AG08395 (cell line): ENCODE measurements around the gene PLXNA4.

Experiments
- DNase-seq: peaks from one replicate; pipeline ENCODE4 v3.0.0; 2012; ENCODE audit warnings: mixed read lengths, low spot score

The PLXNA4 gene

DNA sequence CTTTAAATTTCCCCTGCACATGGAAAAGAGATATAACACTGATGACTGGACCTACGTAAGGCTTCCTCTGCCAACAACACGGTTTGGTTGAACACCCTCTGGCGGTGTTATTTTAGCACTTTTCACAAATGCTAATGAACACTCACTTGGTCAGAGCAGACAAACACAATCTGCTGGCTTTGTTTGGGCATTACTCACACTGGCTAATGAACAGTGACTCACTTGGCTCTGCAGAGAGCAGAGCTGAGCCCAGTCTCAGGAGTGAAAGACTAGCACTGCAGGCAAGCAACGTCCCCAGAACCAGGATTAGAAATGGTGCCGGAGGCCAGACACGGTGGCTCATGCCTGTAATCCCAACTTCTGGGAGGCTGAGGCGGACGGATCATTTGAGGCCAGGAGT lies 430.8 kb downstream of the PLXNA4 start:
- DNase-seq: peak; percentile 94

DNA sequence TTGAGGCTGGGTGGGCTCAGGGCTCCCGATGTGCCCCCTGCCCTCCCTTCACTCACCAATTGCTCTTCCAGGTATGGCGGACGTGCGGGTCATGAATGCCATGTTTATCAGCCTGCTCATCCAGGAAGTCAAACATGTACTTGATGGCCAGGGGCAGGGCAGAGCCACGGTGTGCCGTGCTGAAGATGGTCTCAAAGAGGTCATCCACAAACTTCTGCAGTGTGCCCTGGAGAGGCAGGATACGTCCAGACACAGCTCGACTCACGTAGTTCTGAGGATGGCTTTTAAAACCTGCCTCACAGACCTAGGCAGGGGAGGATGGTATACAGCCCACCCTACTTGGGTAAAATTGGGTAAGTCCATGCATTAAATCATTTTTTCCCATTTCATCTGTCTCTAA lies 431.2 kb downstream of the PLXNA4 start:
- no peak for DNase-seq

GRCh38 chr7:132142006-132142405 lies 434.3 kb downstream of the PLXNA4 start:
- DNase-seq: no peak

GRCh38 chr7:132141109-132141508 lies 435.2 kb downstream of the PLXNA4 start:
- peak; percentile 77 for DNase-seq

DNA sequence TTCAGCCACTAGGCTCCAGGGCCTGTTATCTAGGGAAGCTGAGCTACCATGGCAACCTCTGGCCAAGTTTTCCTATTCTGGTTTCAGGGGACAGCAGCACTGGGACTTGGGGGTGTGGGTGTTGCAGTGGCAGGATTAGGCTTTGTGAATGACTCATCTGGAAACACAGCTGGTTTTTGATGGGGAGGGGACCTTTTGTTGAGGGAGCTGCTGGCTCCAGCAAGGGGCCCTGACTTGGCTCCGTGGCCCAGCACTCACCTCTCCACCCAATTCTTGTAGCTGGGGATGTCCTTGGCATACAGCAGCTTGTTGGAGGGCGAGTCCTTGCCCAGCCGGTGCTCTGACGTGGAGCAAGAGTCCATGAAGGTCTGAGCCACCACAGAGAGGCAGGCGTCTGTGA lies 435.9 kb downstream of the PLXNA4 start:
- DNase-seq: peak; percentile 16

DNA sequence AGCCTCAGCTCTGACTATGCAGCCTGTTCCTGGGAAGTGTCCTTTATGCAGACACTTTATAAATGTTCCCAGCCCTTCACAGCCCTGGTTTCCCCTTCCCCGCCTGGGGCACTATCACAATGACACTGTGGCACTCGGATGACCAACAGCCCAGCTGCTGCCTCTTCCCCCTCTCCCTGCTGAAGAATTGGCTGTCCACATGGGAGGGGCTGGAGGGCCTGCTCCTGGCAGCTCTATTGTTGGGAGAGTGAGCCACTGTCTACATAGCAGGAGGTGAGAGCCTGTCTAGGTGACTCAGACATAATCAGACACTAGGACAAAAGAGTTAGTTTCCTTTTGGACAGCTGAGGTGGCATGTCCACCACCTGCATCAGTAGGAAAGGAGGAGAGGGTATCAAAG lies 437.5 kb downstream of the PLXNA4 start:
- DNase-seq: no peak

DNA sequence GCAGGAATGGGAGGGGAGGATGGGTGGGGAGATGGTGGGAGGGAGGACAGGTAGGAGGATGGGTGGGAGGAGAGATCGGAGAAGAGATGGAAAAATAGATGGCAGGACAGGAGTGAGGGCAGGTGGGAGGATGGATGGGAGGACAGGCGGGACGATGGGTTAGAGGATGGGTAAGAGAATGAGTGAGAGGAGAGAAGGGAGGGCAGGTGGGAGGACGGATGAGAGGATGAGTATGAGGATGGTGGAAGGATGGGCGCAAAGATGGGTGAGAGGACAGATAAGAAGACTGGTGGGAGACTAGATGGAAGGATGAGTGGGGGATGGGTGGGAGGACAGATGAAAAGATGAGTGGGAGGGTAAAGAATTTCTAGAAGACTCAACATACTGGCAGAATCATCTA lies 438.6 kb downstream of the PLXNA4 start:
- no peak for DNase-seq

DNA sequence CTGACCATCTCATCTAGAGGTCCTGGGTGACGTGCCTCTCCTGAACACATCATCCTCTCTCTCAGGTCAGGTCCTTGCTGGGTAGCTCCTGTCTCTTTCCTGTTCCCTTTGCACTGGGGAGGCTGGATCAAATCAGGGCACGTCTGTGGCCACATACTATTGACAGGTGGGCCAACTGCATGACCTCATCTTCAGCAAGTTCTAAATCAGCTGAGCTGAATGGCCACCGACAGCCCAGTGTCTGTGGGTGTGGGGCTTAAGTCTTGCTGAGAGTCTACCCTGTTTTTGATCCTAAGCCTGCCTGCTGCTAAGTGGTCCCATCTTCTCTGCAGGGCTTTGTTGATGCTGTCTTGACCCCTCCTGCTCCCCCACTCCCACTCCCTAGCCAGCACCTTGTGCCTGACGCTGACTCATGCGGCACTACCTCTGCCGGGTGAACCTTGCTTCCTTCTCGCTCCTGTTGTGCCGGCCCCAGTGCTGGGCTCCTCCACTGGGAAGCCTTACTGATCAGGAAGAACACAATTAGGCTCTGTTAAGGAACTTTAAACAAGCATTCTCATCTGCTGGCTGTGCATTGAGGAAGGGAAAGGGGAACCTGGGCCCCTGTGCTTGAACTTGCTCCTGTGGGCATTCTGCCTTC lies 440.4 kb downstream of the PLXNA4 start:
- DNase-seq: no peak

GRCh38 chr7:132134814-132135445 lies 441.3 kb downstream of the PLXNA4 start:
- DNase-seq: no peak

DNA sequence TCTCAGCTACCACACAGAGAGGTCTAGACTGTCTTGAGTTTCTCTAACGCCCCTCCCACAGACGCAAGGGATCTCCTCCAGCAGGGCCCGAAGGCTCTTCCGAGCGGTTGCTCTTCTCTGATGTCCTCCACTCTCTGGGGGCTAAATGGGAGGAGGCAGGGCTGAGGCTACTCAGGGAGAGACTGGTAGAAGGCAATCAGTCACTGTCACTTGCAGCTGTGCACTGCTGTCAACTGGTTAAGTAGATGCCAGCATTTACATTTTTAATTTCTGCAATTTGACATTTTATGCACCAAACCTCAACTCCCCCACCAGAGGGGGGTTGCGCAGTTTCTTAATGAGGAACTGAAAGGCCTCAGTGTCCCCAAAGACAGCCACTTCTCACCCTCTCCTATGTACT lies 442.8 kb downstream of the PLXNA4 start:
- no peak for DNase-seq

- DNase-seq: no peak
Observed at GRCh38 chr7:132131196-132131595, 445.1 kb downstream of the PLXNA4 start.

DNA sequence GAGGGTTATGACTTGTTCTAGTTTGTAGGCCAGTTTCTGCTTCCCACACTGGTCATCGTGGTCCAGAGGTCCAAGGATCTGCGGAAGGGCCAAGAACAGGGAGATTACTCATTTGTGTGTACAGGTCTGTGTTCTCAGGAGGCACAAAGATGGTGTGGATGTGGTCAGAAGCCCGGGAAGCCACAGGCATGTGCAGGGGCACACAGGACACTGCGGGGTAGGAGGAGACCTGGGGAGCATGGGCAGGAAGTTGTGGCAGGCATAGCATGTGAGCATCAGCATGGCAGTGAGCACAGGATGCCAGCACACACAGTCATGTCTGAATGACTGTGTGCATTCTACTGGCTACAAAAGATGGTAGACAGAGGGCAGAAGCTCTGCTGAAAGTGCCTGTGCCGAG lies 445.8 kb downstream of the PLXNA4 start:
- DNase-seq: no peak

- no peak for DNase-seq
Observed at GRCh38 chr7:132125872-132126595, 450.2 kb downstream of the PLXNA4 start.

DNA sequence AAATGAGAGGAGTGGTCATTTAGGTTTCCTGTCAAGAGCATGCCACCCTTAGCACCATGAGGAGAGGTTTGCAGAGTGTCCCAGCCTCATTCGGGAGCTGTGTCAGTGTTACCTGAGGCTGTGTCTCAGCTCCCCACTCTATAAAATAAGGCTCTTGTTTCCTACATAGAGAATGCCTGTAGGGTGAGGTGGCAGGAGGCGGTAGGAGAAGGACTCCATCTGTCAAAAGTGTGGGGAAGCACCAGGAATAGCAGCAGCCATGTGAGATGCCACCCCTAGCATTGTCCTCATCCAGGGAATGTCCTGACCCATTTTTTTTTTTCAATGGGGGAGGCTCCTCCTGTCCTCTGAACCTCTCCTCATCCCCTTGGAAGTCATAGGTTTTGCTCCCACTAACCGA lies 451.2 kb downstream of the PLXNA4 start:
- no peak for DNase-seq

- DNase-seq: no peak
Observed at GRCh38 chr7:132124575-132124974, 451.7 kb downstream of the PLXNA4 start.

DNA sequence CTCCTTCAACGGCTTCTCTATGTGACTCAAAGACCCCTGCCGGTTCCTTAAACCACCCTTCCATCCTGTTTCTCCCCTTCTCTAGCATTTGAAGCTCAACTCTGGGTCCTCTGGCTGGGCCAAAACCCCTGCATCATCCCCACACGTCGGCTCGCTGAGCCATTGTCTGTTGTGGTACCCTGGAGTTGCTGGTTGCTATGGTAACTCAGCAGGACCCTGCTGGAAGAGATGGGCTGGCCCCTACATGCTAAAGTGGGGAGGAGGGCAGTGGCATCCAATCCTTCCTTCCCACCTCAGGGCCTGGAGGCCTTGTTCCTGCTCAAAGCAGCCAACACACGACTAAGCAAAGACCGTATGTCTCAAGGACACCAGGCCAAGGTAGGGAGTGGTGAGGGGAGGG lies 452.5 kb downstream of the PLXNA4 start:
- no peak for DNase-seq

DNA sequence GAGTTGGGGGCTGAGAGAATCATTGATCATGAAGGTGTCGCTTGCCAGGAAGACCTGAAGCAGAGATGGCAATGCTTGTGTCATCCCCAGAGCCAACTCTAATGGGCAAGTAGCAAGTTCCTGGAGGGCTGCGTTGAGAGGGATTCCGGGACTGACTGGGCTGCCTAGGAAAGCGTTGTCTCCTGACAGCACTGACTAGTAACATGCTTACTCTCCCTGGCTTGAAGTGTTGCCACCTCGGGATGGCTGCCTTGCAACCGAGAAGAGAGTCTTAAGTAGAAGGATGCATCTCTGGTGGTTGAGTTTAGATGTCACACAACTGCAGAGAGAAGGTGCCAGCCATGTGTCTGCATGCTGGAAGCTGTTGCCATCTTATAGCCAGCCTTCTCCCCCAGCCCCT lies 453.4 kb downstream of the PLXNA4 start:
- no peak for DNase-seq

- no peak for DNase-seq
Observed at GRCh38 chr7:132121987-132122386, 454.3 kb downstream of the PLXNA4 start.

- no peak for DNase-seq
Observed at GRCh38 chr7:132118641-132119040, 457.6 kb downstream of the PLXNA4 start.

GRCh38 chr7:132117636-132118035 lies 458.6 kb downstream of the PLXNA4 start:
- no peak for DNase-seq

DNA sequence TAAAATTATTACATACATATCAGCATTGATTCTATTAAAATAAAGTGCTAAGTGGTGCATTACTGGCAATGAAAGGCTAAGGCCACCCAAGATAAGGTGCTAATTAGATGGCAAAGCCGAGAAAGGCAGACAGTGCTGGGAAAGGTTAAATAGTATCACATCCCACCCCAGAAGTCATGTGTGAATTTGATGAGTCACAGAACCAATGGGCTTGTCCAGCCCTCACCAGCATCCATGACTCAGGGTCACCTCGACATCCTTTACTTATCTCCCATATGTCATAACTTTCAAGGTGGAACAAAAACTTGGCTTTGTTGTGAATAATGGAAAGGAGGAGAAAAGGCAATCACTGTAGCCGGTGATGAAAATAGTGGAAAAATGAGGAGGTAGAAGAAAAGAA lies 459.1 kb downstream of the PLXNA4 start:
- DNase-seq: peak; percentile 73

DNA sequence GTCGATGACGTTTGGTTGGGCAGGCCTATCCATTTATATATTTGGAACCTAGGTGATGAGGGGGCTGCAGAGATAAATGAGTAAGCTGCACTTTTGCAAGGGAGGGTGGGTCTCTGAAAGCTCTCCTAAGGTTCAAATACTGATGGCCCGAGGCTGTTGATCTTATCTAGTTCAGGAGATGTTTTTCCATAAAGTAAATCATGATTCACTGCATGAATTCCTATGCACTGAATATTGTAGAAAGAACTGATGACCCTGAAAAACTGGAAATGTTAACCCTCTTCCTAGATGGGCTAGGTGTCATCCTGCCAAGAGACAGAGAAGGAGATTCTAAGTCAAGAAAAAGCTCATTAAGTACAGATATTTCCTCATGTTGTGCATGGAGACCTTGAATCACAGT lies 459.9 kb downstream of the PLXNA4 start:
- DNase-seq: peak; percentile 34

GRCh38 chr7:132115758-132116157 lies 460.5 kb downstream of the PLXNA4 start:
- DNase-seq: no peak

GRCh38 chr7:132115028-132115427 lies 461.2 kb downstream of the PLXNA4 start:
- no peak for DNase-seq
